G401.6 (cell line): ENCODE measurements around the gene TRIM7.
"Not testable (repeated sequence)": the region's sequence is repeated elsewhere in the genome, so short reads cannot be mapped to it uniquely, and the experiment has no call there.

ENCODE experiments used
- FAIRE-seq: peaks from 2 replicates; lab custom pipeline; 2012; peaks lifted over from hg19 to GRCh38; lab: Jason Lieb, UNC

Gene TRIM7

DNA sequence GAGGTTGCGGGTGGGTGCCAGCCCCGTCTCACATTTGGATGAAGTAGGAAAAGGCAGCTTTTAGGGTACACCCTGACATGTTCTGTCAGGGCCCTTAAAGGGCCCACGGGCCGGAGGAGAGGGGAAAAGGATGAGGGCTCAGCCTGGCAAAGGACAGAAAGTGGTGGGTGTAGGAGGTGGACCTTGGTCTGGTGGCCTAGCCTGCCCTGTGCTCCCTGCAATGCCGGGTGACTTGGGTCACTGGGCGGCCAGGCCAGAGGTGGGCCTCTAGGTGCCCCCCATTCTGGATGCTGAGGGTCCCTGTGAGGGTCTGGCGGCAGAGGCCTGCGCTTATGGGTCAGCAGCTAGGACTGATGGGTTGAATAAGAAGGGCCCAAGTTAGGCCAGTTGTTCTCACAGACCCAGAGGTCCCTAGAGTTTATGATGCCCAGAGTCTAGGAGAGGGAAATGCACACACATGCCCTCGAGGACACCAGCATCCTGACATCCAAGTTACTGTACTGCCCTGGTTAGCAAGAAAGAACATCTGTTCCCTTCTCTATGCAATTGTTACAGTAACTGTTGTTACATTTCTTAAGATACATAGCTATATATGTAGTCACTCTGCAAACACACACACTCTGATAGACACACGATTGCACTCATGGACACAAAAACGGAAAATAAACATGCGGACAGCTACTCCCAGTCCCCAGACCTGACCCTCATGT is 12.5 kb downstream of the TRIM7 start:
- FAIRE-seq, result no peak

DNA sequence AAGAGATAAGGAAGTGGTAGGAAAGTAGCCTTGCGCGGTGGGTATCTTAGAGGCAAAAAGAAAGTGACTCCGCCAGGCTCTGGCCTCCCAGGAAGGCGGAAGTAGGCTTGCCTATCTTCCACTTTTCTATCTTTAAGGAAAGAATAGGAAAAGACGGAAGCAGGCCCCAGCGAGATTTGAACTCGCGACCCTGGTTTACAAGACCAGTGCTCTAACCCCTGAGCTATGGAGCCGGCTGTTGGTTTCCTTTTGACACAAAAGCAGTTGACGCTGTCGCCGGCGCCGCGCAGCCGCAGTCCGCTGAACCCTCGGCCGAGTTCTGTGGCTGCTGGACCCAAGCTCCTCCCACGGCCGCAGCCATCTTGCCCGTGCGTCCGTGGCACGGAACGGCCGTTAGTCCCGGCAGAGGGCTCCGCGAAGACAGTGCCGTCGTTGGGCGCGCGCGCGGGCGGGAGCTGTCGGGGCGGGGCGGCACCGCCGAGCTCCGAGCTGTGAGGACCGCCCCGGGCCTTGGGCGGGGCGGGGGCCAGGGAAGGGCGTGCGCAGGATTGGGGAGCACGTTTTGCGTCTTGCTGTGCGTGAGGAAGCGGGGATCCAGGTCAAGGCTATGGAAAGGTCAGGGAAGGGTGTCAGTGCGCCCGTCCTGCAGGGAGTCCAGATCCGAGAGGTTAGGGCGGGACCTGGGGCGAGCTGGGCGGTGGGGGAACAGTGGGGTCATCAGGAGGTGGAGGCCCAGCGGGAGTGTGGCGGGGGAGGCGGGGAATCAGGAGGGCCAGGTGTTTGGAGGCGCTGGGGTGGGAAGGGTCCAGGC is 13.3 kb downstream of the TRIM7 start:
- no peak for FAIRE-seq

DNA sequence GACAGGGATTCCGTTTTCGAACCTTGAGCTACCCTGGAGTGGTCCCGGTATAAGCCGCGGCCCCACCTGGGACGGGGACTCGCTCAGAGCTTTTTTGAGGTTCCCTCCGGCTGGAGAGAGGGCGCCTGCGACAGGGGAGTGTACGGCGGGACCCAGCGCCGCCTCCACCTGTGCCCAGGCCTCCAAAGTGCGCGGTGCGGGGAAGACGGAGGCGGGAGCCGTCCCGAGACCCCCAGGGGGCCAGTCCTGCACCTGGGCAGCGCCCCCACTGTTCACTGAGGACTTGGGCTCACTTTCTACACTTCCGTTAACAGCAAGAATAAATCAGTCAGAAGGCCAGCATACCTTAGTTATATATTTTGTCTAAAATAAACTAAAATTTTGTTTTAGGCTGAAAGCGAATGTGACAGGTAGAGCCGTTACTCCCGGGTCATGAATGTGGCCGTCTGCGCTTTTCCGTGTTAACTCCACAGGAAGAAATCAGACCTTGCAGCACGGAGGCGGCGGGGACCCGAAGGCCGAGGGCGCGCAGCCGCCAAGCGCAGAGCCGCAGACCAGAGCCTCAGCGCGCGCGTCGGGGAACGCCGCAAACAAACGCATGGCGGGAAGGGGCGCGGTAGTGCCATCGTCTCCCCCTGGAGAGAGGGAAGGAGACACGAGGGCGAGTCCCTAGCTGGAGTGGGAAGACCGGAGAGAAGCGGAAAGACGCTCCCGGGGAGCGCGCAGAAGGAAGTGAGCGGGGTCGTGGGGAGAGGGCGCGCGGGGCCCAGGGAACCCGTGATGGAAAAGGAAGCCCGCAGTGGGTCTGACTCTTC is 14.1 kb downstream of the TRIM7 start:
- FAIRE-seq, result no peak

DNA sequence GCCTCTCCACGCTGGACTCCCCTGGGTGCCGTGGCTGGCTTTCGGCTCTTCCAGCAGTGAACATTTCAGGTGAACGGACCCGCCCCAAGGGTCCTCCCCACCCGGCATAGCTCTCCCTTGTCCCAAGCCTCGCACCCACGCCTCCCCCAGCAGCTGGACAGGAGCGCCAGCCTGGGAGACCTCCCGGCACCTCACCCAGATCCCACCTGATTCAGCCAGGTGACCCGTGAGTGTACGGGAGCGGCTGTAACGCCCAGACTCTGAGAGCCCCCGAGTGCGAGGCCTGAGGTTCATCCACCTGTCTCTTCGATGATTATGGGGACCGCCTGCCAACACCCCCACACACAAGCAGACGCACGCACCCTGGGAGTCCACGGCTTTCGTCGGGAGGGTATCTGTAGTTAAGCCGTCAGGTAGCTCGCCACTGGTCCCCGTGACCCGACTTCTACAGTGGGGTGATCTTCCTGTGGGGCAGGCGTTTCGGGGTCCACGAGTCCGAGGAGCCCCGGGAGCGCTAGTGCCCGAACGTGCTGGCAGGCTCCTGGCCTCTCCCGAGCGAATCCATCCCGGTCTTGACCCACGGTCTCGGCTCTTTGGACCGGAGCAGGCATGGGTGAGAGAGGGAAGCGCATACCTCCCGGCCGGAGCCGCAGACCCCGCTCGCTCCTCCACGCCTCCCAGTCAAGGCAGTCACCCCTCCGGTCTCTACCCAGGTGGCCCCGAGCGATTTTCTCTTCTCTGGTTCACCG is 14.9 kb downstream of the TRIM7 start:
- no peak for FAIRE-seq

DNA sequence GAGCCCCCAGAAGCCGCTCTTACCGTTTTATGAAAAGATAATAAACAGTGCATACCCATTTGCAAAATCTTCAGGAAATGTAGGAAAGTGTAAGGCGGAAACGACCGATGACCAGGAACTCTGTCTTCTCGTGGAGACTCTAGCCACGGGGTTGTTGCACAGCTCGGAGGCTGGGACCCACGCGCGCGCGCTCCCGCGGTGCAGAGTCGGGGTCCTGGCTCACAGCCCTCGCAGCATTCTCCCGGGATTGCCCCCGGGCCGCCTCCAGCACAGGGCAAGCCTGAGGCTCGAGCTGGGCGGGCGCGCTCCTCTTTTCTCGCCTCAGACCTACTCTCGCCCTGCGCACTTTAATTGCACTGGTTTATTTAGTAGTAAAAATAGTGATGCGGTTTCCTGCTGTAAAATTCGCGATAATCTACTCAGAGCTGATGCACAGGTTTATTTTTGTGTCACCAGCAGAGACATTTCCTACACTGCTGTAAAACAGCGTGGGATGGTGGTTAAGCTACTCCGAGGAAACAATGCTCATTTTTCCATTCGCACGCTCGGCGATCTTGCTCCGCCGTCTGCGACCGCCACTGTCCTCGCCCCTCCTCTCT is 15.5 kb downstream of the TRIM7 start:
- no peak for FAIRE-seq

DNA sequence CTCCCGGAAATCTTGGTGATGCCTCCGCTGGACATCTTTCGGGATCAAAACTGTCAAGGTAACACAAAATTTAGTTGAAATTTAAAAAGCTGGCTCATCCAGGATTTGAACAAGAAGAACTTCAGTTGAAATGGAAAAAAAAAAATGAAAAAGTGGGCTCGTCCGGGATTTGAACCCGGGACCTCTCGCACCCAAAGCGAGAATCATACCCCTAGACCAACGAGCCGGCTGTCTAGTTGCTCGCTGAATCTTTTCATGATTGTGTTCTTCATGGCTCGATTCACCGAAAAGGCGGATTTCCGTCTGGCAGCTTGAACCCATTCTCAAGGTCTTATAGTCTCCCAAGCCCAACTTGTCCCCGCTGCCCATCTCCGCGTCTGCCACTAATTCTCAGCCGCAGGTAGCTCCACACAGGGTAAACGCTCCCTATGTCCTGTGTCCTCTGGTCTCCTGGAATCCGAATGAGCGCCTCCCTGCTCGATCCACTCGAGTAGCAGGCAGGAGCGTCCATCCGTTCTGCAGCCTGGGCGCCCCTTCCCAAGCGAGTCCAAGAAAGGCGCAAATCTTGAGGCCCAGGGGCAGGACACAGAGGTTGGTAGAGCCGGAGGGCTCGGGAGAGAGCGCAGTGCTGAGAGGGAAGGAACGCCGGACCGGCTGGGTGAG is 16.2 kb downstream of the TRIM7 start:
- FAIRE-seq, result no peak

DNA sequence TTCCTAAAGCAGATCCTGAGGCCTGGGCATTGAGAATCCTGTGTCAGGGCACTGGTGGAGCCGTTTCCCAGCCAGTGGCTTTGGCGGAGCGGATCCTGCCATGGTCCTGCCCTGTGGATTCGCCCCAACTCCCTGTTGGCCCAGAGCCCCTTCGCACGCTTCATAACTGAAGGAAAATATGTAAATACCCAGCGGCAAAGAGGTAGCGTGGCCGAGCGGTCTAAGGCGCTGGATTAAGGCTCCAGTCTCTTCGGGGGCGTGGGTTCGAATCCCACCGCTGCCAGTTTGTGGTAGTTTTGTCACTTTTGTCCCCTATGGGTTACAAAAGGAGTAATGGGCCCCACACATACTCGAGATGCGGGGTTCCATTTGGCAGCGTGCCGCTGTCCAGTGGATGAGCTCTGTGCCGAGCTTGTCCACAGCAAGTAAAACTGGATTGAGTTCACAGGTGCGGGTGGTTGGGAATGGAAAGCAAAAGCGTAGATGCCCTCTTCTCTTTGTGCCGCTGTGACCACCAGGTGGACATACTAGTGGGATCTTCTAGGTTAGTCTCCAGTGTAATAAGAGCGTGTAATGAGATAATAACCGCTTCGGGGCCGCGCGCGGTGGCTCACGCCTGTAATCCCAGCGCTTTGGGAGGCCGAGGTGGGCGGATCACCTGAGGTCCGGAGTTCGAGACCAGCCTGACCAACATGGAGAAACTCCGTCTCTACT is 17.3 kb downstream of the TRIM7 start:
- FAIRE-seq, result no peak

DNA sequence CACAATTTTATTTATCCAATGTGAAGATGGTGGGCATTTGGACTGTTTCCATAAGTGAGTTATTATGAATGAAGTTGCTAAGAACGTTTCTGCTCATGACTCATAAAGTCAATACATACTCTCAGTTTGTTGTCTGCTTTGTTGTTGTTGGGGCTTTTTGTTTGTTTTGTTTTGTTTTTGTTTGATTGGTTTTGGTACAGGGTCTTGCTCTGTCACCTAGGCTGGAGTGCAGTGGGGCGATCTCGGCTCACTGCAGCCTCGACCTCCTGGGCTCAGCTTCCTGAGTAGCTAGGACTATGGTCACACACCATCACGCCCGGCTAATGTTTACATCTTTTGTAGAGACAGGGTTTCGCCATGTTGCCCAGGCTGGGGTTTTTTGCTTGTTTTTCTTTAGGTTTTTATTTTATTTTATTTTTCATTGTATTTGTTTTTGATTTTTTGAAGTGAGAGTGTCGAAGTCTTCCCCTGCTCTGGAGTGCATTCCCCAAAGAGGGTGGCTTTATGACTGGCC is 18.0 kb downstream of the TRIM7 start:
- FAIRE-seq, result peak; percentile 82

DNA sequence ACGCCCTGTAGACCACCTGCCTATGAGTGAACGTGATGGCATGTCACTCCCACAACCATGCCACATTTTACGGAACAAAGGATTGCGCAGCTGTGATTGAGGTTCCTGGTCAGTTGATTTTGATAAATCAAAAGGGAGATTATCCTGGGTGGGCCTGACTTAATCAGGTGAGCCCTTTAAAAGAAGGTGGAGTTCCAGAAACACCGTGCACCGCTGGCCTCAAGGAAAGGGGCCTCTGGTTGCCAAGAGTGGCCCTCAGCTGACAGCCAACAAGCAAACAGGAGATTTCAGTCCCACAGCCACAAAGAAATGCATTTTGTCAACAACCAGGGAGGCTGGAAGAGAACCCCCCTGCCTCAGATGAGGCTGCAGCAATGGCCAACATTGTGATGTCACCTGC is 19.0 kb downstream of the TRIM7 start:
- no peak for FAIRE-seq

DNA sequence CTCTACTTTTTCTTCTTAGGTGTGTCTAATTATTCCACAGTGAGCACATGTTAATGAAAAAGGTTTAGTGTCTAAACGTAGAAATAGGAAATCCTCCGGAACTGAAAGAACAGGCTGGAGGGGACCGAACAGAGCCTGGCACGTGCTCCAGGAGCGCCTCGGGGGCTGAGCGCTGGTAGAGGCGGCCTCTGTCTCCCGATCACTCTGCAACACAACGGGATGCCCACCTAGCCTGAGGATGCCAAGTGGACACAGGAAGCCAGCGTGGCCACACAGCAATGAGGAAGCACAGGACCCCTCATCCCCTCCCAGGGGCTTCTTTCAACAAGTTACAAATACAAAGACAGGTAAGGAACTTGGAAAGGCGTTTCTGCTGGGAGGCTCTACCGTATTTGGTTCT is 19.4 kb downstream of the TRIM7 start:
- no peak for FAIRE-seq

DNA sequence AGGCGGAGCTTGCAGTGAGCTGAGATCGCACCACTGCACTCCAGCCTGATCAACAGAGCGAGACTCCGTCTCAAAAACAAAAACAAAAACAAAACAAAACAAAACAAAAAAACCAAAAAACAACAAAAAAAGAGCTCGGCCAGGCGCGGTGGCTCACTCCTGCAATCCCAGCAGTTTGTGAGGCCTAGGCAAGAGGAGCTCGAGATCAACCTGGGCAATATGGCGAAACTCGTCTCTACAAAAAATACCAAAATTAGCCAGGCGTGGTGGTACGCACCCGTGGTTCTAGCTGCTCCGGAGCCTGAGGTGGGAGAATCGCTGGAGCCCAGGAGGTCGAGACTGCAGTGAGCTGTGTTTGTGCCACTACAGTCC is 20.2 kb downstream of the TRIM7 start:
- FAIRE-seq, result no peak

DNA sequence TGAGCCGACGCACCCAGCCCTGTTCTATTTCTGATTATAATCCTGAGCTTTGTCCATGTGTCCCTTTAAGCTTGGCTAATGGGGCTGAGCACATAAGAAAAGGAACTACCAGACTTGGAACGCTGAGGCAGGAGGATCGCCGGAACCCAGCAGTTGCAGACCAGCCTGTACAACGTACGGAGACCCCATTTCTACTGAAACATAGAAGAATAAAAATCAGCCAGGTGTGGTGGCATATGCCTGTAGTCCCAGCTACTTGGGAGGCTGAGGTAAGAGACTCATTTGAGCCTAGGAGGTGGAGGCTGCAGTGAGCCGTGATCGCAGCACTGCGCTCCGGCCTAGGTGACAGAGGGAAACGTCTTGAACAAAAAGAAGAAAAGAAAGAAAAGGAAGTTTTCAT is 22.3 kb downstream of the TRIM7 start:
- no peak for FAIRE-seq

DNA sequence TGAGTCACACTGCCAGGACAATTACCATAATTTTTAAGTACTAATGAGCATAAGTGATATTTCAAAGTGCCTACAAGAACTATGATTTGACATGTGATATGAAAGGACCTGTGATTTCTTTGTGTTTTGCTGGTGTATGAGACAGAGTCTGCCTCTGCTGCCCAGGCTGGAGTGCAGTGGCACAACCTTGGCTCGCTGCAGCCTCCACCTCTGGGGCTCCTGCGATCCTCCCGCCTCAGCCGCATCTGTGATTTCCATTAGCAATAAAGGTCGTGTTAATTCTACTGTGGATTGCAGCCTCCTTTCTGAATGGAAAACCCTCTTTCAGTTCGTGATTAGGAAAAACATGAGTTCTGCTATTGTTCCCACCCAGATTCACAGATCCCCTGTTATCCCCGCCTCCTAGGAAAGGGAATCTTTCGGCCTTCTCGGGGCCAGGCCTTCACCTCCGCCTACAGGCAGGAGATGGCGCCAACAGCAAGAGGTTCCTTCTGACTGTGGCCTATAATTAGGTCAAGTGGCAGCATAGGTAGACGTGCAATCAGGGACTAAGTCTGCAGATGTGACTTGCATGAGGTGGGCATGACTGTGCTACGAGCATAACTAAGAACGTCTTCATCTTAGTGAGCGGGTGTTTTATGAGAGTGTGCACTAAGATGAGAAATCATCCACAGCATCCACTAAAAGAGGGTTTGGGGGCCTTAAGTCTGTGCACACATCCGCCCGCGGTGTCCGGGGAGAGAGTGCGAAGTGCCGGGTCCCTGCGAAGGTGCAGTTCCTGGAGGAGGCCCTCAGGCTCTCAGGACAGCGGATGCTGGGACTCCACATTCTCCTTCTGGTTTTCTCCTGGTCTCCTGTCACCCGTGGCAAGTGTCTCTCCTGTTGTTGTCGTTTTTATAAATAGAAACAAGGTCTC is 23.1 kb downstream of the TRIM7 start:
- FAIRE-seq, result peak; percentile 88

DNA sequence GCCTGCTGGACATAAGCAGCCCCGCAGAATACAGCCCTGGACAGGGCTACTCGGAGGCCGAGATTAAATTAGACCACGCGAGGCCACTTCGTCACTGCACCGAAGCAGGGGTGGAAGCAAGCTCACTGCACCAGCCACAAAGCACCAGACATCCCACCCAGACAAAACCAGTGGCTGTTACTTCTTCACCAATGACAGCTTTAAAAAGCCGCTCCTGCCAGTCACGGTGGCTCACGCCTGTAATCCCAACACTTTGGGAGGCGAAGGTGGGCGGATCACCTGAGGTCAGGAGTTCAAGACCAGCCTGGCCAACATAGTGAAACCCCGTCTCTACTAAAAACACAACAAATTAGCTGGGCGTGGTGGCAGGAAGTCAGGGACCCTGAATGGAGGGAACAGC is 27.4 kb downstream of the TRIM7 start:
- not testable (repeated sequence) for FAIRE-seq

DNA sequence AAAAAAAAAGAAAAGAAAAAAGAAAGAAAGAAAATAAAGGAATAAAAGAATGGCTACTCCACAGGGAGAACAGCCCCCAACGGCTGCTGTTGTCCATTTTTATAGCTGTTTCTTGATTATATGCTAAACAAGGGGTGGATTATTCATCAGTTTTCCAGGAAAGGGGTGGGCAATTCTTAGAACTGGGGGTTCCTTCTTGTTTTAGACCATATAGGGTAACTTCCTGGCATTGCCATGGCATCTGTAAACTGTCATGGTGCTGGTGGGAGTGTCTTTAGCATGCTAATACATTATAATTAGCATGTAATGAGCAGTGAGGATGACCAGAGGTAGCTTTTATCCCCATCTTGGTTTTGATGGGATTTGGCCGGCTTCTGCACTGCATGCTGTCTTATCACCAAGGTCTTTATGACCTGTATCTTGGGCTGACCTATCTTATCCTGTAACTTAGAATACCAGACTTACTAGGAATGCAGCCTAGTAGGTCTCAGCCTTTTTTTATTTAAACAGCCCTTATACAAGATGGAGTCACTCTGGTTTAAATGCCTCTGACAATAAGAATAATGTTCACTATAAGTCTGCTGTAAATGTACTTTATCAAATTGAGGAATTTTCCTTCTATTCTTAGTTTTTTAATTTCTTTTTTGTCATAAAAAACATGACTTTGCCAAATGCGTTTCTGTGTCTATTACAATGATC is 28.6 kb downstream of the TRIM7 start:
- FAIRE-seq, result no peak

DNA sequence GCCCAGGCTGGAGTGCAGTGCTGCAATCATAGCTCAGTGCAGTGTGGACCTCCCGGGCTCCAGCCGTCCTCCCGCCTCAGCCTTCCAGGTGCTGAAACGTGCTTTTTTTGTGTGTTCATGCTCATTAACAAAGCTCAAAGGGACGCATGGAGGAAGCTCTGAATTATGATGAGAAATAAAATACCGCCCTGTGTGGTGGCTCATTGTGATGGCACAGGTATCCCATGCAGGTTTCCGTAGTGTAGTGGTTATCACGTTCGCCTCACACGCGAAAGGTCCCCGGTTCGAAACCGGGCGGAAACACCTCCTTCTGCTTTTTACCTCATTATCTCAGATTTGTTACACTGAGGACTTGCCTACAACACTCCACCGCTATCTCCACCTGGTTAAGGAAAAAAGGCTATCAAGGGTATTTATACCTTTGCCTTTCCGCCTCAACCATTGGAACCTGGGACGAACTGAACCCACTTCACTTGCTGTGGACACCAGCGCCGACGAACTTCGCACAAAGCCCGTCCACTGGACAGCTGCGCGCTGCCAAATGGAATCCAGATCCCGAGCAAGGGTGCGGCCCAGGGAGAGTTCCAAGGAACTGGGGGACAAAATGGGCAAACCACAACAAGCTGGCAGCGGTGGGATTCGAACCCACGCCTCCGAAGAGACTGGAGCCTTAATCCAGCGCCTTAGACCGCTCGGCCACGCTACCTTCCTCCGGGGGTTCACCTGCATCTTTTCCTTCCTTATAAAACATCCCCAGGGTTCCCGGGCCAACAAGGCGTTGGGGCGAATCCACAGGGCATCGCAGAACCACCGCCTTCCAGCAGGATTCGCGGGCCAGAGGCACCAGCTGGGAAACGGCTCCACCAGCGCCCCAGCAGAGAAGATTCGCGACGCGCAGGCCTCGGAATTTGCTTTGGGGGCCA is 31.3 kb downstream of the TRIM7 start:
- peak; percentile 95 for FAIRE-seq

DNA sequence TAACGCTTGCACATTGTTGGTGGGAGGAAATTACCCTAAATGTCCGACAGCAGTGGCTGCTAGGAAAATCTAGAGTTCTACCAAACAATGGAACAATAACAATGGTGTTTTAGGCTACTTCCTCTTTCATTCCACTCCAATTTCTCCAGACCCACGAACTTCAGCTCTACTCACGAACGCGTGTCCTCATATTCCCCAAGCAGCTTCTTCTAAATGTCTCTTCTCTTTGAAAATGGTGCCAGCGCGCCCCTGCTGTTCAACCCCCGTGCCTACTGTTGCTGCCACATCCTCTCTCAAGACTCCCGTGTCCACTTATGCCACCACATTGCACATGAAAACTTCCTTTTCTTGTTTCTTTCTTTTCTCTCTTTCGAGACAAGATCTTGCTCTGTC is 32.0 kb downstream of the TRIM7 start:
- FAIRE-seq, result no peak

DNA sequence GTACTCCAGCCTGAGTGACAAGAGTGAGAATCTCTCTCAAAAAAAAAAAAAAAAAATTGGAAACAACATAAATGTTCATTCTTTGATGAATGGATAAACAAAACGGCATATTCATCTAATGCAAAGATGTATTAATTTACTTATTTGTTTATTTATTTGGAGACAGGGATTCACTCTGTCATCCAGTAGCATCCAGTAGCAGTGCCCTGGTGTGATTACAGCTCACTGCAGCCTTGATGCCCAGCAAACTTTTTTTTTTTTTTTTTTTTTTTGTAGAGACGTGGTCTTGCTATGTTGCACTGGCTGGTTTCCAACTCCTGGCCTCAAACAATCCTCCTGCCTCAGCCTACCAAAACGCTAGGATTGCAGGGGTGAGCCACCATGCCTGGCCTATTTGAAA is 33.2 kb downstream of the TRIM7 start:
- no peak for FAIRE-seq
